ENCODE results near the gene MRPL52.

DNA sequence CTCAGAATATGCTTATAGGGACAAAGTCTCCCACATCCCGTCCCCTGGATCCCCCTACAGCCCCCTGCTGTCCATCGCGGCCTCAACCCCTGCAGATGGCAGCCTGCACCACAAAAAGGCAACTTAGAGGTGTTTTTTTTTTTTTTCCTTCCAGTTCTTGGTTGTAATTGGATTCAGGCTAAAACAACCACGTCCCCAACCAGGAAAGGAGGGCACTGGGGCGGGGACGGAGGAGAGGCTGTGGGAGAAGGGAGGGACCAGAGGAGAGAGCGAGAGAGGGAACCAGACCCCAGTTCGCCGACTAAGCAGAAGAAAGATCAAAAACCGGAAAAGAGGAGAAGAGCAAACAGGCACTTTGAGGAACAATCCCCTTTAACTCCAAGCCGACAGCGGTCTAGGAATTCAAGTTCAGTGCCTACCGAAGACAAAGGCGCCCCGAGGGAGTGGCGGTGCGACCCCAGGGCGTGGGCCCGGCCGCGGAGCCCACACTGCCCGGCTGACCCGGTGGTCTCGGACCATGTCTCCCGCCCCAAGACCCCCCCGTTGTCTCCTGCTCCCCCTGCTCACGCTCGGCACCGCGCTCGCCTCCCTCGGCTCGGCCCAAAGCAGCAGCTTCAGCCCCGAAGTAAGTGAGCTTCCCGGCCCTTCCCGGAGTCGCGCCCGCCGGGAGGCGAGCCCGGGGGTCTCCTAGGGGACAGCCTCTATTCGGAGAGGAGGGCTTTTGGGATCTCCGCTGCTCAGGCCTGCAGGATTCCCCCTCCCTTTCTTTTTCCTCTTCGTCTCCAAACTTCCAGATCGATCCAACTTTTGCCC, 6.8 kb downstream of the MRPL52 start, which contains the start of gene MMP14:
- TF ChIP-seq RAD21 (IDR thresholded peaks at IDR 0.05; ENCODE audit: low read depth) (no peak), TAF1 (IDR thresholded peaks at IDR 0.05; ENCODE audit: low read depth) (0 out of 2 replicates have a peak, but pooled peaks have one; percentile 5), EP300 (IDR thresholded peaks at IDR 0.05; ENCODE audit: borderline replicate concordance) (no peak), YY1 (IDR thresholded peaks at IDR 0.05; ENCODE audit: low read depth) (no peak), ZBTB7A (IDR thresholded peaks at IDR 0.05; ENCODE audit: low read depth) (peak; percentile 79), FOXM1 (IDR thresholded peaks at IDR 0.05; ENCODE audit: borderline replicate concordance, low read depth) (no peak), CREB1 (IDR thresholded peaks at IDR 0.05; ENCODE audit: low read depth) (no peak), CEBPB (IDR thresholded peaks at IDR 0.05) (no peak), NFIC (IDR thresholded peaks at IDR 0.05) (no peak), TCF12 (IDR thresholded peaks at IDR 0.05; ENCODE audit: low read depth) (no peak; the same call in 1 of the 2 replicates)
- TF ChIP-seq, protein P1, sequence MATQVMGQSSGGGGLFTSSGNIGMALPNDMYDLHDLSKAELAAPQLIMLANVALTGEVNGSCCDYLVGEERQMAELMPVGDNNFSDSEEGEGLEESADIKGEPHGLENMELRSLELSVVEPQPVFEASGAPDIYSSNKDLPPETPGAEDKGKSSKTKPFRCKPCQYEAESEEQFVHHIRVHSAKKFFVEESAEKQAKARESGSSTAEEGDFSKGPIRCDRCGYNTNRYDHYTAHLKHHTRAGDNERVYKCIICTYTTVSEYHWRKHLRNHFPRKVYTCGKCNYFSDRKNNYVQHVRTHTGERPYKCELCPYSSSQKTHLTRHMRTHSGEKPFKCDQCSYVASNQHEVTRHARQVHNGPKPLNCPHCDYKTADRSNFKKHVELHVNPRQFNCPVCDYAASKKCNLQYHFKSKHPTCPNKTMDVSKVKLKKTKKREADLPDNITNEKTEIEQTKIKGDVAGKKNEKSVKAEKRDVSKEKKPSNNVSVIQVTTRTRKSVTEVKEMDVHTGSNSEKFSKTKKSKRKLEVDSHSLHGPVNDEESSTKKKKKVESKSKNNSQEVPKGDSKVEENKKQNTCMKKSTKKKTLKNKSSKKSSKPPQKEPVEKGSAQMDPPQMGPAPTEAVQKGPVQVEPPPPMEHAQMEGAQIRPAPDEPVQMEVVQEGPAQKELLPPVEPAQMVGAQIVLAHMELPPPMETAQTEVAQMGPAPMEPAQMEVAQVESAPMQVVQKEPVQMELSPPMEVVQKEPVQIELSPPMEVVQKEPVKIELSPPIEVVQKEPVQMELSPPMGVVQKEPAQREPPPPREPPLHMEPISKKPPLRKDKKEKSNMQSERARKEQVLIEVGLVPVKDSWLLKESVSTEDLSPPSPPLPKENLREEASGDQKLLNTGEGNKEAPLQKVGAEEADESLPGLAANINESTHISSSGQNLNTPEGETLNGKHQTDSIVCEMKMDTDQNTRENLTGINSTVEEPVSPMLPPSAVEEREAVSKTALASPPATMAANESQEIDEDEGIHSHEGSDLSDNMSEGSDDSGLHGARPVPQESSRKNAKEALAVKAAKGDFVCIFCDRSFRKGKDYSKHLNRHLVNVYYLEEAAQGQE (IDR thresholded peaks at IDR 0.05; ENCODE audit: low read depth), result no peak
- TF ChIP-seq, protein P2, sequence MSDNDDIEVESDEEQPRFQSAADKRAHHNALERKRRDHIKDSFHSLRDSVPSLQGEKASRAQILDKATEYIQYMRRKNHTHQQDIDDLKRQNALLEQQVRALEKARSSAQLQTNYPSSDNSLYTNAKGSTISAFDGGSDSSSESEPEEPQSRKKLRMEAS (IDR thresholded peaks at IDR 0.05), result no peak
